Mesenchymal stem cell (in vitro differentiated cells and primary cell): ENCODE data around the gene FIBCD1.

Source experiments
- DNase-seq: peaks from one replicate; pipeline ENCODE4 v3.0.0-alpha.2; 2013
- H2AFZ ChIP-seq: one replicate; pipeline ENCODE4 v1.6.1; 2013; ENCODE audit warnings: low read depth, mild to moderate bottlenecking, control low read depth, inconsistent platforms, low read length, moderate library complexity
- H2AK5ac ChIP-seq: 2 replicates; pipeline ENCODE4 v1.6.1; 2013; ENCODE audit warnings: low read length, moderate library complexity, mild to moderate bottlenecking, inconsistent platforms; ENCODE audit not compliant: severe bottlenecking
- H2BK120ac ChIP-seq: one replicate; pipeline ENCODE4 v1.6.1; 2013; ENCODE audit warnings: low read depth, mild to moderate bottlenecking, inconsistent platforms, low read length, moderate library complexity
- H2BK12ac ChIP-seq, 2 experiments: one replicate each; pipeline ENCODE4 v1.6.1; 2013; ENCODE audit warnings: inconsistent platforms in 2 of 2, low read length in 2 of 2, mild to moderate bottlenecking in 2 of 2, moderate library complexity in 2 of 2, control low read depth in 1 of 2
- H2BK15ac ChIP-seq: one replicate; pipeline ENCODE4 v1.6.1; 2013; ENCODE audit warnings: mild to moderate bottlenecking, low read depth, inconsistent platforms; ENCODE audit not compliant: poor library complexity, severe bottlenecking
- H2BK5ac ChIP-seq: 2 replicates; pipeline ENCODE4 v1.6.1; 2013; ENCODE audit warnings: low read depth, mild to moderate bottlenecking, low read length, control low read depth, inconsistent platforms; ENCODE audit not compliant: poor library complexity, severe bottlenecking
- H3K14ac ChIP-seq, 2 experiments: one replicate each; pipeline ENCODE4 v1.6.1; 2013; ENCODE audit warnings: inconsistent platforms in 2 of 2, low read length in 2 of 2, control low read depth in 1 of 2, mild to moderate bottlenecking in 1 of 2, moderate library complexity in 1 of 2
- H3K18ac ChIP-seq, 2 experiments: one replicate each; pipeline ENCODE4 v1.6.1; 2013; ENCODE audit warnings: inconsistent platforms in 2 of 2, low read length in 2 of 2, control low read depth in 1 of 2, low read depth in 1 of 2, mild to moderate bottlenecking in 1 of 2
- H3K23ac ChIP-seq, 2 experiments: one replicate each; pipeline ENCODE4 v1.6.1; 2013; ENCODE audit warnings: inconsistent platforms in 2 of 2, low read length in 2 of 2, mild to moderate bottlenecking in 2 of 2, moderate library complexity in 2 of 2, control low read depth in 1 of 2
- H3K27ac ChIP-seq: 2 replicates; pipeline ENCODE4 v1.5.1; 2013; ENCODE audit warnings: mild to moderate bottlenecking, moderate library complexity, low read length, control low read depth, inconsistent platforms; ENCODE audit not compliant: poor library complexity, severe bottlenecking
- H3K27me3 ChIP-seq, 2 experiments: 2 replicates each; pipeline versions ENCODE4 v1.6.1 to v1.7.0; 2013; ENCODE audit warnings: low read length in 2 of 2, mild to moderate bottlenecking in 2 of 2, moderate library complexity in 2 of 2, control low read depth in 1 of 2, inconsistent platforms in 1 of 2; ENCODE audit not compliant: control insufficient read depth in 1 of 2, insufficient read depth in 1 of 2
- H3K36me3 ChIP-seq, 2 experiments: 2 replicates each; pipeline versions ENCODE4 v1.6.1 to v1.7.0; 2013; ENCODE audit warnings: low read length in 2 of 2, control low read depth in 1 of 2, inconsistent platforms in 1 of 2, low read depth in 1 of 2, mild to moderate bottlenecking in 1 of 2; ENCODE audit not compliant: insufficient read depth in 2 of 2, control insufficient read depth in 1 of 2
- H3K4ac ChIP-seq, 2 experiments: one replicate each; pipeline ENCODE4 v1.6.1; 2013; ENCODE audit warnings: inconsistent platforms in 2 of 2, low read length in 2 of 2, mild to moderate bottlenecking in 2 of 2, moderate library complexity in 2 of 2, control low read depth in 1 of 2, low read depth in 1 of 2
- H3K4me1 ChIP-seq: 2 replicates; pipeline ENCODE4 v1.6.1; 2013; ENCODE audit warnings: low read depth, low read length, control low read depth; ENCODE audit not compliant: control insufficient read depth, insufficient read depth
- H3K4me2 ChIP-seq: 2 replicates; pipeline ENCODE4 v1.6.1; 2013; ENCODE audit warnings: low read length, mild to moderate bottlenecking, inconsistent platforms; ENCODE audit not compliant: poor library complexity, severe bottlenecking
- H3K4me3 ChIP-seq, 2 experiments: 2 replicates each; pipeline versions ENCODE4 v1.5.1 to v1.7.0; 2013; ENCODE audit warnings: low read length in 2 of 2, mild to moderate bottlenecking in 2 of 2, control low read depth in 1 of 2, low read depth in 1 of 2; ENCODE audit not compliant: insufficient read depth in 1 of 2
- H3K79me1 ChIP-seq: replicated peaks from 2 replicates; pipeline ENCODE4 v1.6.1; 2013; ENCODE audit warnings: mild to moderate bottlenecking, control low read depth, low read length, inconsistent platforms; ENCODE audit not compliant: poor library complexity, severe bottlenecking
- H3K9ac ChIP-seq: 2 replicates; pipeline ENCODE4 v1.7.0; 2013; ENCODE audit warnings: mild to moderate bottlenecking, low read length, moderate library complexity
- H3K9me3 ChIP-seq: 2 replicates; pipeline ENCODE4 v1.7.0; 2013; ENCODE audit warnings: mild to moderate bottlenecking, low read length; ENCODE audit not compliant: control insufficient read depth
- H4K8ac ChIP-seq: one replicate; pipeline ENCODE4 v1.6.1; 2013; ENCODE audit warnings: inconsistent platforms, mild to moderate bottlenecking, low read length, moderate library complexity
- H4K91ac ChIP-seq: one replicate; pipeline ENCODE4 v1.6.1; 2013; ENCODE audit warnings: mild to moderate bottlenecking, low read length, inconsistent platforms
- WGBS: methylation state at CpG from one replicate; pipeline ENCODE4 v1.1.7; 2013; ENCODE audit warnings: mixed read lengths; 5-methylcytosine and 5-hydroxymethylcytosine counted together

FIBCD1 gene

DNA sequence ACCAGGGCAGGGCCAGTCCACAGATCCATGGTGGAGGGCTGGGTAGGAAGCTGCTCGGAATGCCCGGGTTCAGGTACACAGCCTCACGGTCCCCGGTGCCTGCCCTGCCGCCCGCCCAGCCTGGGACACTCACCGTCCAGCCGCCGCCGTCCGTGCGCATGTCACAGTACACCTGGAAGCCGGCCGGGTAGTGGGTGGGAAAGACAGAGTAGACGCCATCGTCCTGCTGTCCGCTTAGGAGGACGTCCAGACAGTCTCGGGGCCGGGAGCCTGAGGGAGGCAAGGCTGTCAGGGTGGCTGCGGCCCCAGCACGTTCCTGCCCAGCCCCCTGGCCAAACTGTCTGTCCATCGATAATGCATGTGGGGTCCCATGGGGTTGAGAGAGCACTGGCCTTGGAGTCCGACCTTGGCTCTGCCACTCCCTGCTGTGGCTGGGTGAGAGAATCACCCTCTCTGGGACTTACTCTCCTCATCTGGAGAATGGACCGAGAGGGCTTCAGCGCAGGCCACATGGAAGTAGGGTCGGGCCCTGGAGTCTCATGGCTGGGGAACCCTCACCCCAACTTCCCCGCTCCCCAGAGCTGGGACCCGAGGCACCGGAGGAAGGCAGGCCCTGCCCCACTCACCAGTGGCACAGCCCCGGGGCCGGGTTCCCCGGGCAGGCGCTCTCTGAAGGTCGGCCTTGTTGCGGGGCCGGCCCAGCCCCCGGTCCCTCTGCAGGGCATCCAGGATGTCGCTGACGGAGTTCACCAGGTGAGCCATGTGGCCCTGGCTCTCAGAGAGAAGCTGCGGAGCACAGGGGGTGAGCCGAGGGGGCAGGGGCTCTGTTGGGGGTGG, 15.2 kb downstream of the FIBCD1 start:
- Histone ChIP-seq H2BK5ac (no peak overlapping the region), H3K9ac (no peak overlapping the region)
- 92% methylated on average over 42 of the region's 42 CpGs for WGBS

DNA sequence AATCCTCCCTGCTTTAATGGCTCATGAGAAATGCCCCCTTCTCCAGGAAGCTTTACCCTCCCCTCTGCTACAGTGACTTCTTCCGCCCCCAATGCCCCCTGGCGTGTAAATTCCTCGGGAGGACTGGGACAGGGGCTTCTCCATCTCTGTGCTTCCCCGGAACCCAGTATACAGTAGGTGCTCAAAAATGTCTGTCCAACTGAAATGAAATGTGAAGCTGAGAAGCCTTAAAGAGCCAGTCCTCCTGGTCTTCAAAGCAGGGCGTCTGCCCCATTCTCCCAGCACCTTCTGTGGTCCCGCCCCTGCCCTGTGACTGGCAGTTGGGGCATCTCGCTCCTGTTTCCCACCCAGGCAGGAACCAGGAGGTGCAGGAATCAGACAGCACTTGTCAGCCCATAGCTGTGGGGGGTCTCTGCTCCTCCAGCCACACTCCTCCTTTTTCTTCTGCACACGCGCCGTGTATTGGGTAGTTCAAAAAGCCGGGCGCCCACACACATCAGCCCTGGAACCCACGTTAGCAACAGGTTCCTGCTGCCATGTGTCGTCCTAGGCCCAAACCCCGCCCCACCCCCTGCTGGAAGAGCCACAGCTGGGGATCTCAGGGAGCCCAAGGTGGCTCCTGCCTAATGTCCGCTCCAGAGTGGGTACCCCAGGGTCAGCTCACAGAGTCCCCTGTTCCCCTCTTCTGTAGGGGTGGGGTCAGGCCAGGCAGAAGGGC, 16.0 kb downstream of the FIBCD1 start:
- Histone ChIP-seq H2AFZ (no peak overlapping the region), H3K27ac (no peak overlapping the region)
- 72% methylated on average over 16 of the region's 16 CpGs for WGBS

More for the DNA sequence above, 15.2 kb downstream of the FIBCD1 start:
- DNase-seq = no peak
- Histone ChIP-seq H3K4ac (no peak overlapping the region), H3K36me3 (peaks cover 0 to 2% of the 10 kb centered on the region in 2 experiments), H3K79me1 (no peaks in the 10 kb centered on the region), H3K9me3 (no peaks in the 10 kb centered on the region), H3K18ac (no peak overlapping the region), H2BK120ac (no peak overlapping the region), H3K4me1 (peaks cover 34% of the 10 kb centered on the region), H4K91ac (no peak overlapping the region), H3K4me3 (no peak overlapping the region), H2AK5ac (peak overlapping the region; percentile 31), H3K4me2 (no peak overlapping the region), H2BK12ac (no peak overlapping the region), H3K27ac (no peak overlapping the region), H2BK15ac (no peak overlapping the region), H3K23ac (no peak overlapping the region), H3K27me3 (peaks cover 19 to 68% of the 10 kb centered on the region in 2 experiments), H3K14ac (no peak overlapping the region), H2AFZ (no peak overlapping the region), H4K8ac (no peak overlapping the region)

GRCh38 chr9:130921989-130922892, 16.8 kb downstream of the FIBCD1 start:
- H3K9me3 ChIP-seq = no peaks in the 10 kb centered on the region
- no peak overlapping the region for H3K14ac ChIP-seq
- H3K9ac ChIP-seq = no peak overlapping the region
- no peak overlapping the region for H3K23ac ChIP-seq
- no peak overlapping the region for H3K27ac ChIP-seq
- WGBS = 85% methylated on average over 31 of the region's 31 CpGs
- H2BK12ac ChIP-seq = no peak overlapping the region
- H3K18ac ChIP-seq = no peak overlapping the region
- H3K79me1 ChIP-seq = no peaks in the 10 kb centered on the region
- H2BK5ac ChIP-seq = no peak overlapping the region
- H2BK120ac ChIP-seq = no peak overlapping the region
- DNase-seq = no peak
- H2AFZ ChIP-seq = no peak overlapping the region
- H3K36me3 ChIP-seq = peaks cover 0 to 2% of the 10 kb centered on the region in 2 experiments
- H4K8ac ChIP-seq = no peak overlapping the region
- no peak overlapping the region for H3K4ac ChIP-seq
- H3K4me3 ChIP-seq = no peak overlapping the region
- no peak overlapping the region for H2AK5ac ChIP-seq
- H3K4me1 ChIP-seq = peaks cover 22% of the 10 kb centered on the region
- H3K4me2 ChIP-seq = no peak overlapping the region
- H4K91ac ChIP-seq = no peak overlapping the region
- no peak overlapping the region for H2BK15ac ChIP-seq
- peaks cover 26 to 84% of the 10 kb centered on the region in 2 experiments for H3K27me3 ChIP-seq

More for the DNA sequence above, 16.0 kb downstream of the FIBCD1 start:
- H2BK12ac ChIP-seq = no peak overlapping the region
- H2AK5ac ChIP-seq = no peak overlapping the region
- H3K18ac ChIP-seq = no peak overlapping the region
- no peak overlapping the region for H3K4me3 ChIP-seq
- H3K27me3 ChIP-seq = peaks cover 24 to 76% of the 10 kb centered on the region in 2 experiments
- no peak overlapping the region for H3K23ac ChIP-seq
- H4K91ac ChIP-seq = no peak overlapping the region
- H2BK5ac ChIP-seq = no peak overlapping the region
- peaks cover 0 to 2% of the 10 kb centered on the region in 2 experiments for H3K36me3 ChIP-seq
- no peak overlapping the region for H2BK120ac ChIP-seq
- H3K9ac ChIP-seq = no peak overlapping the region
- H3K79me1 ChIP-seq = no peaks in the 10 kb centered on the region
- H2BK15ac ChIP-seq = no peak overlapping the region
- no peak overlapping the region for H3K4ac ChIP-seq
- H3K4me2 ChIP-seq = no peak overlapping the region
- H3K4me1 ChIP-seq = peaks cover 26% of the 10 kb centered on the region
- no peak overlapping the region for H3K14ac ChIP-seq
- no peak overlapping the region for H4K8ac ChIP-seq
- H3K9me3 ChIP-seq = no peaks in the 10 kb centered on the region
- DNase-seq = no peak
